Adrenal gland (tissue), 5 donors: ENCODE measurements around the gene HCK.

ENCODE experiments used
- POLR2A ChIP-seq, 2 donors: fragments of 450-650 bp; IDR thresholded peaks; one replicate each; pipeline ENCODE4 v1.6.1; 2017; ENCODE audit warnings: antibody characterized with exemption in 2 of 2, mild to moderate bottlenecking in 2 of 2, moderate library complexity in 1 of 2
- TF ChIP-seq, protein P1 (sequence below), 6 experiments: fragments of 450-650 bp in 4 of 6; fragments of 200-600 bp in 2 of 6; sonication (generic) in 1 of 6; IDR thresholded peaks; 1 replicate in 5 of 6; 2 replicates in 1 of 6; pipeline versions ENCODE4 v1.5.1 to v1.8.0; 2016 to 2021; ENCODE audit warnings: antibody characterized with exemption in 6 of 6, mild to moderate bottlenecking in 2 of 6, moderate library complexity in 1 of 6
- donor health status: DM: no; HTN: no; CAD: no.

DNA sequence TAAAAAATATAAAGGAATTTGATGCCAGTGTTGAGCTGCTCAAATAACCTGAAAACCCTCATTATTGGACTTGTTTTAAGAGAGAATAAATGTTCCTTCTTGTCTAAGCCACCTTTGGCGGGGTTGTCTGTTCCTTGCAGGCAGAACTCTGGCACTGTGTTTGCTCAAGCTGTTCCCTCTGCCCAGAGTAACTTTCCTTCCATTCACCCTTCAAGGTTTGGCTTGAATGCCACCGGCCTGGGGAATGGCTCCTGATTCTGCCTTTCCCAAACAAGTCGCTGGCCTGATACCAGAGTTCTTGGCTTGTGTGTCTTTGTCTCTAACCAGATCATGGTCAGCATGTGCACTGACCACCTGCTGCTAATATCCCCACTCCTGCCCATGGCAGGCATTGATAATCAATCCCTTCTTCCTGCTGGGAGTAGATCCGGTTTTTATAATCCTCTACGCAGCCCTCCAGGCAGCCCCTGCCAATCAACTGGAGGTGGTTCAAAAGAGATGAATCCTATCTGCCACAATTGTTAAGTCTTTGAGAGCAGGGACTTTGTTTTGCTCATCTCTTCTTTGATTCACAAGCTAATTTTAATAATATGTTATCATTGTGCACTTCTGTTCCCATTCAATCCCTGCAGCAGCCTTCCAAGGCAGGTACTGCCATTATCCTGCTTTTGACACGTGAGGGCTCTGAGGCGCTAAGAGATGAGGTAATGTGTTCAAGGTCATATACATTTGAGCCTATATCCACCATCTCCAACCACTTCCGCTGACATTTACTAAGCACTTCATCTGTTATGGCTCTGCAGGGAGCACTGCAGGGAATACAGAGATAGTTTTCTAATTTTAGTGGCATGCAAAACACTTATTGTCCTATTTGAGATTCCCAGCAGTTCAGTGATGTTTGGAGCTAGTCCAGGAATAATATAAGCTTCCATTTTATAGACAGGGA is 44.9 kb upstream of the HCK start:
- TF ChIP-seq, protein P1, sequence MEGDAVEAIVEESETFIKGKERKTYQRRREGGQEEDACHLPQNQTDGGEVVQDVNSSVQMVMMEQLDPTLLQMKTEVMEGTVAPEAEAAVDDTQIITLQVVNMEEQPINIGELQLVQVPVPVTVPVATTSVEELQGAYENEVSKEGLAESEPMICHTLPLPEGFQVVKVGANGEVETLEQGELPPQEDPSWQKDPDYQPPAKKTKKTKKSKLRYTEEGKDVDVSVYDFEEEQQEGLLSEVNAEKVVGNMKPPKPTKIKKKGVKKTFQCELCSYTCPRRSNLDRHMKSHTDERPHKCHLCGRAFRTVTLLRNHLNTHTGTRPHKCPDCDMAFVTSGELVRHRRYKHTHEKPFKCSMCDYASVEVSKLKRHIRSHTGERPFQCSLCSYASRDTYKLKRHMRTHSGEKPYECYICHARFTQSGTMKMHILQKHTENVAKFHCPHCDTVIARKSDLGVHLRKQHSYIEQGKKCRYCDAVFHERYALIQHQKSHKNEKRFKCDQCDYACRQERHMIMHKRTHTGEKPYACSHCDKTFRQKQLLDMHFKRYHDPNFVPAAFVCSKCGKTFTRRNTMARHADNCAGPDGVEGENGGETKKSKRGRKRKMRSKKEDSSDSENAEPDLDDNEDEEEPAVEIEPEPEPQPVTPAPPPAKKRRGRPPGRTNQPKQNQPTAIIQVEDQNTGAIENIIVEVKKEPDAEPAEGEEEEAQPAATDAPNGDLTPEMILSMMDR (IDR thresholded peaks at IDR 0.05): no peak
- TF ChIP-seq POLR2A (IDR thresholded peaks at IDR 0.05): no peak
